NT2/D1 (cell line): ENCODE data around the gene ILDR2.

Experiments
- DNase-seq: peaks from one replicate; pipeline ENCODE4 v3.0.0-alpha.2; 2011; ENCODE audit warnings: low read depth, low spot score
- H3K27me3 ChIP-seq: 2 replicates; pipeline ENCODE4 v1.6.0; 2011; ENCODE audit warnings: mild to moderate bottlenecking; ENCODE audit not compliant: insufficient read length, insufficient read depth
- H3K36me3 ChIP-seq: 2 replicates; pipeline ENCODE4 v1.6.1; 2011; ENCODE audit warnings: mild to moderate bottlenecking, low read length, mixed read lengths; ENCODE audit not compliant: insufficient read depth, insufficient read length
- H3K4me1 ChIP-seq: 2 replicates; pipeline ENCODE4 v1.5.1; 2011; ENCODE audit not compliant: insufficient read depth, insufficient read length
- H3K4me3 ChIP-seq: 2 replicates; pipeline ENCODE4 v1.5.1; 2011; ENCODE audit warnings: low read depth; ENCODE audit not compliant: insufficient read length
- H3K9ac ChIP-seq: 2 replicates; pipeline ENCODE4 v1.6.0; 2011; ENCODE audit warnings: low read depth; ENCODE audit not compliant: insufficient read length
- H3K9me3 ChIP-seq: 2 replicates; pipeline ENCODE4 v1.5.1; 2011; ENCODE audit warnings: mild to moderate bottlenecking, low read length; ENCODE audit not compliant: insufficient read depth
- SUZ12 ChIP-seq: IDR thresholded peaks from 2 replicates; pipeline ENCODE4 v1.6.1; 2011; ENCODE audit not compliant: insufficient read length, insufficient read depth; ENCODE audit errors: extremely low read depth
- YY1 ChIP-seq: IDR thresholded peaks from 2 replicates; pipeline ENCODE4 v1.6.1; 2011; ENCODE audit not compliant: insufficient read length, insufficient read depth
- ZNF274 ChIP-seq: IDR thresholded peaks from 2 replicates; pipeline ENCODE4 v1.6.1; 2011; ENCODE audit warnings: mild to moderate bottlenecking, low read depth, low read length

ILDR2 gene

DNA sequence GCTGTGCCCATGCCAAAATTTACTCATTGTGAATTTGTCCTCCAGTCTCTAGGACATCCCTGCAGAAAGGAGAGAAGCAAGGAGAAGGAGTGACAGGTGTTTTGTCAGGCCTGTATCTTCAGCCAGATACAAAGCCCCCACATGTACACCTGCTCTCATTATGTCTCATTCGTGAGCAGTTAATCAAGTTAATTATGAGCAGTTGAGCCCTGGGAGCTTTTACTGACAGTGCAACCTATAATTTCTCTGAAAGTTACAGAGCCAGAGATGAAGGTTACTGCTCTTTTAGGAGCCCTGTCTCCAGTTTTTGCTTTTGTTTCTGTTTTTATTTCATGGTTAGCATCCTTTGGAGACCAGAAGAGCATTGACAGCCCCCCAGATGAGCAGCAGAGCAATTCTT, 5.0 kb upstream of the ILDR2 start:
- H3K4me1 ChIP-seq = no peaks in the 10 kb centered on the region
- no peak overlapping the region for H3K9ac ChIP-seq
- H3K36me3 ChIP-seq = no peaks in the 10 kb centered on the region
- TF ChIP-seq SUZ12 (no peak), ZNF274 (no peak), YY1 (no peak)
- DNase-seq = no peak
- H3K27me3 ChIP-seq = peaks cover 37% of the 10 kb centered on the region
- no peak overlapping the region for H3K4me3 ChIP-seq
- H3K9me3 ChIP-seq = no peaks in the 10 kb centered on the region

DNA sequence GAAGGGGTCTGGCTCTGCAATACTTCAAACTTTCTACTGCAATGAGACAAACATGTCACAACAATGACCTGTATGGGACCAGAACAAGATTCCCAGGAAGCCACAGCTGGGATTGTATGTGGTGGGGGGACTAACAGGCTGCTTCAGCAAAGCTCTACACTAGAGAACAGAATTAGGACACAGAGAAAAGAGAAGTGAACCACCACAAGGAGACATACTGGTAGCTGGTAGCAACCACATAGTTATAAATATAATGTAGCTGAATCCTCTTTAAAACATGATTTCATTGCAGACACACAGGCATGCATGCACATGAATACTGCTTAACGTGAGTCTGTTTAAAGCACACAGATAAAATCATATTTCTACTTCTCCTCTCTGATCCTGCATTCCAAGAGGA, 3.5 kb upstream of the ILDR2 start:
- Histone ChIP-seq H3K4me3 (no peak overlapping the region), H3K9ac (no peak overlapping the region), H3K9me3 (no peaks in the 10 kb centered on the region), H3K27me3 (peaks cover 51% of the 10 kb centered on the region), H3K36me3 (no peaks in the 10 kb centered on the region), H3K4me1 (no peaks in the 10 kb centered on the region)
- TF ChIP-seq SUZ12 = no peak
- no peak for TF ChIP-seq YY1
- TF ChIP-seq ZNF274 = no peak
- DNase-seq = no peak

DNA sequence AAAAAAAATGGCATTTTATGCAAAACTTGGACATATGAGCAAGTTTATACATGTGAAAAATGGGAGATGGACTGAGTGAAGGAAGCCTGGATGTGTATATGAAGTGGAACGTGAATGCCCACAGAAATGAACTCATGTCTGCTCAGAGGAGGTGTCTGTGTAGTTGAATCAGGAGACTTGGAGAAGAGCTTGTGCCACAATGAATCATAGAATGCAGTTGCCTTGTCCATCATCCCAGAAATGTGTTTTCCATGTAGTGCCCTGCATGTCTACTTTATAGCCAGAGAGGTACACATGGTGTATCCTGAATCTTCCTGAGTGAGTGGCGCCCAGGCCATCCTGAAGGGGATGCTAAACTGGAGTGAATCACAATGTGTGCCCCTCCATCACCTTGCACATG, 2.6 kb upstream of the ILDR2 start:
- Histone ChIP-seq H3K27me3 (peaks cover 60% of the 10 kb centered on the region), H3K36me3 (no peaks in the 10 kb centered on the region), H3K4me1 (peaks cover 2% of the 10 kb centered on the region), H3K4me3 (no peak overlapping the region), H3K9me3 (no peaks in the 10 kb centered on the region), H3K9ac (no peak overlapping the region)
- DNase-seq = no peak
- TF ChIP-seq SUZ12 (no peak), YY1 (no peak), ZNF274 (no peak)

DNA sequence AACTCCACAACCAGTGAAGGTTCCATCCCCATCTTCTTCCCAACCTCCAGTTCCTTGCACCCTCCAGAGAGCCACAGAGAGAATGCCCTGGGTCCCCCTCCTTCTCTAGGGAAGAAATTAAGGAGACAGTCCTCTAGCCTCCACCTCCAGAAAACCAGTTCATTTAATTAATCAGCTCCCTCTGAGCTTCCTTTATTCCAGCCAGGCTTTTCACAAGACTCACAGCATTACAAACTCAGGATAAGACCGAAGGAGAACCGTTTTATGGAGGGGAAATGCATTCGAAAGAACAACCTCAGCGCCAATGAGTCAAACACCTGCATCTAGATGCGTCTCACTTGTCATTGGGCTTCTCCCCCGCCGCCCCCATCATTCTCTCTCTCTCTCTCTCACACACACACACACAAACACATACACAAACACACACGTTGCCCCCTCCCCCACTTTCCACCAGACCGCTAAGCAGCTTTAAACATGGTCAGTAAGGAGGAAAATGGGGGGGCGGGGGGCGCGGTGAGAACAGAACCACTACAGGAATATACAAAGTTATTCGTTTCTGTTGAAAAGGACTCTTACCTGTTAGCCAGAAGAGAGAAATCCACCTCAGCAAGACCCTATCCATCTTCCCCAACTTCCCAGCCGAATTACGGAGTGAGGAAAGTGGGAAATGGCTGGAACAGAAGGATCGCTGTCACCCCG, 544 bp downstream of the ILDR2 start:
- H3K9me3 ChIP-seq = no peaks in the 10 kb centered on the region
- peaks cover 69% of the 10 kb centered on the region for H3K27me3 ChIP-seq
- TF ChIP-seq YY1 = no peak
- no peak for TF ChIP-seq SUZ12
- TF ChIP-seq ZNF274 = no peak
- no peak for DNase-seq
- H3K36me3 ChIP-seq = no peaks in the 10 kb centered on the region
- H3K4me3 ChIP-seq = peak overlapping the region; percentile 38
- peak overlapping the region; percentile 69 for H3K9ac ChIP-seq
- H3K4me1 ChIP-seq = peaks cover 9% of the 10 kb centered on the region

DNA sequence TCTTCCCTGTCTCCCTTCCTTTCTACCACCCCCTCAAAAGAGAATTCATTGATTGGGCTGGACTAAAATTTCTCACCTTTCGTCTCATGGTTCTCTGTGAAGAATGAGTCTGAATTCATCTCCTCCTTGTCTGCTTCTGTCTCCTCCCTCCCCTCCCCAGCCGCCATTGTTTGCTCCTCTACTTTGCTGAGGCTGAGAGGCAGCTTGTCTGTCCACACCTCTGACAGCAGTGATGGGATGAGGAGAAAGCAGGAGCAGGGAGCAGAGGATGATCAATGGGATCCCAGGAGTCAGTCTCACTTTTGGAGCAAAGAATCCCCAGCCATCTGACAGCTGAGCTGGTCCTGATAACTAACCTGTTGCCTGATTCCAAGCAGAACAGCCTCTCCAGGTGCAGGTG, 2.5 kb downstream of the ILDR2 start:
- TF ChIP-seq YY1 (peak; percentile 17), SUZ12 (no peak), ZNF274 (no peak)
- Histone ChIP-seq H3K4me1 (peaks cover 9% of the 10 kb centered on the region), H3K27me3 (peaks cover 56% of the 10 kb centered on the region), H3K4me3 (no peak overlapping the region), H3K36me3 (no peaks in the 10 kb centered on the region), H3K9ac (no peak overlapping the region), H3K9me3 (no peaks in the 10 kb centered on the region)
- DNase-seq = no peak

DNA sequence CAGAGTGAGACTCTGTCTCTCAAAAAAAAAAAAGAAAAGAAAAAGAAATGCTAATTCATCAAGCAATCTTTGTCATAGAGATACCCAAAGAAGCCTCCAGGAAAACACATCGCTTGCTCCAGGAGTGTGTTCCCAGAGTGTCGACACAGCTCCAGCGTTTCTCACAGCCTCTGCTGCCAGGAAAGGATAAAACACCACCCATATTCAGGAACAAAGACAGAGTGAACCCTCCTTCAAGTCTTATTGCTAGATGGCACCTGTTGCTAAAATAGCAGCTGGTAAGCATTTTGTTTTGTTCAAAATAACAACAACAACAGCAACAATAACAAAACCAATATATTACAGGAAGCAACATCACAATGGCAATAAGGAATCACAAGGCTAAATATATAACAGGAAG, 3.1 kb downstream of the ILDR2 start:
- Histone ChIP-seq H3K4me1 (peaks cover 9% of the 10 kb centered on the region), H3K9me3 (no peaks in the 10 kb centered on the region), H3K9ac (no peak overlapping the region), H3K27me3 (peaks cover 50% of the 10 kb centered on the region), H3K36me3 (no peaks in the 10 kb centered on the region), H3K4me3 (no peak overlapping the region)
- no peak for DNase-seq
- TF ChIP-seq YY1 = no peak
- TF ChIP-seq SUZ12 = no peak
- no peak for TF ChIP-seq ZNF274

DNA sequence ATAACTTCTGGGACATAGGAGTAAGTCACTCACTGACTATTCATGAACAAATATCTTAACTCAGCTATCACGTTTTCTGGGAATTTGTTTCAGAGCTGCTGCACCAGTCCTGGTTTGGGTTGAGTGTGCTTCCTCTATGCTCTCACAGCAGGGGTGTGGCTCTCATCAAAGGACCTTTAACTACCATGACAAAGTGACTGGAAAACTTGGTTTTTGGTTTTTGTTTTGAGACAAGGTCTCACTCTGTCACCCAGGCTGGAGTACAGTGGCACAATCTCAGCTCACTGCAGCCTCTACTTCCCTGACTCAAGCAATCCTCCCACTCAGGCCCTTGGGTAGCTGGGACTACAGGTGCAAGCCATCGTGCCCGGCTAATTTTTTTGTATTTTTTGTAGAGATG, 4.1 kb downstream of the ILDR2 start:
- TF ChIP-seq ZNF274 (no peak), SUZ12 (no peak), YY1 (no peak)
- Histone ChIP-seq H3K27me3 (peaks cover 42% of the 10 kb centered on the region), H3K36me3 (no peaks in the 10 kb centered on the region), H3K4me3 (no peak overlapping the region), H3K9me3 (no peaks in the 10 kb centered on the region), H3K4me1 (peaks cover 9% of the 10 kb centered on the region), H3K9ac (no peak overlapping the region)
- DNase-seq = no peak
